ENCODE measurements around the gene SLC17A1. TPM values are rescaled to one million over a fixed set of nuclear protein-coding genes. Genes with fewer than 3 reads are reported as not detected.
A peak's percentile ranks its signal among the peaks of the same experiment; 100 is the strongest.

SLC17A1 gene
- total and polyA plus RNA-seq, 2 of the 13 experiments (the other 11 are each of a cell fraction or from before 2014, with no cell fraction given): 0.09 to 2.1 TPM

DNA sequence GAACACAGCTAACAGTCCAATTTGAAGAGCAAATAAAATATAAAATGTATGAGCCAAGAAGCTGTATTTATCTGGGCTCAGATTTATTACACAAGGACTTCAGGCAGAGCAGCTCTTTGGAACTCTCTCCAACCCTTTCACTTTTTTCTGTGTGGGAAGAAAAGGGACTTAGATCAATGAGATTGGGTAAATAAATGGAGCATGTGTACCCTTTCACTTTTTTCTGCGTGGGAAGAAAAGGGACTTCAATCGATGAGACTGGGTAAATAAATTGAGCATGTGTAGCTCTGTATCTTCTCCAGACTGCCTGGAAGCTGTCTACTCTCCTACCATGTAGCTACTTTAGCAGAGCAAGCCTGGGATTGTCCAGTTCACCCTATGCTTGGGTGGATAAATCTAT lies 31.5 kb upstream of the SLC17A1 start (continued):
- TF ChIP-seq ZNF350 (CRISPR knock-in tag; IDR thresholded peaks at IDR 0.05; ENCODE audit: borderline replicate concordance, low read depth) (no peak), POGZ (CRISPR knock-in tag; IDR thresholded peaks at IDR 0.05) (peak; percentile 61), ZNF850 (CRISPR knock-in tag; conservative IDR thresholded peaks at IDR 0.05) (no peak), JDP2 (CRISPR knock-in tag; IDR thresholded peaks at IDR 0.05; ENCODE audit: borderline replicate concordance) (no peak), BCL6 (CRISPR knock-in tag; IDR thresholded peaks at IDR 0.05) (peak; percentile 76), ZNF24 (IDR thresholded peaks at IDR 0.05) (no peak), ZSCAN31 (CRISPR knock-in tag; IDR thresholded peaks at IDR 0.05; ENCODE audit: low read depth) (no peak), SP4 (CRISPR knock-in tag; IDR thresholded peaks at IDR 0.05) (no peak), ETV5 (CRISPR knock-in tag; IDR thresholded peaks at IDR 0.05; ENCODE audit: borderline replicate concordance) (no peak; the same call in 1 of the 2 replicates), ZNF670 (CRISPR knock-in tag; IDR thresholded peaks at IDR 0.05; ENCODE audit: borderline replicate concordance) (peak; percentile 51; the same call in 1 of the 2 replicates), FOXK2 (IDR thresholded peaks at IDR 0.05) (no peak), ZNF232 (CRISPR knock-in tag; IDR thresholded peaks at IDR 0.05; ENCODE audit: borderline replicate concordance) (no peak), TGIF2 (CRISPR knock-in tag; IDR thresholded peaks at IDR 0.05) (no peak), SIX1 (CRISPR knock-in tag; IDR thresholded peaks at IDR 0.05; ENCODE audit: borderline replicate concordance) (no peak), MED13 (CRISPR knock-in tag; IDR thresholded peaks at IDR 0.05) (no peak), FOXK1 (CRISPR knock-in tag; IDR thresholded peaks at IDR 0.05; ENCODE audit: borderline replicate concordance, low read depth) (0 out of 2 replicates have a peak, but pooled peaks have one; percentile 36), KAT2B (IDR thresholded peaks at IDR 0.05; ENCODE audit: borderline replicate concordance, low read depth, low read length) (peak; percentile 52; the same call in 1 of the 2 replicates), HMG20A (CRISPR knock-in tag; IDR thresholded peaks at IDR 0.05; ENCODE audit: borderline replicate concordance) (peak; percentile 81; the same call in 1 of the 2 replicates), ZNF790 (CRISPR knock-in tag; IDR thresholded peaks at IDR 0.05; ENCODE audit: borderline replicate concordance) (no peak), CHCHD3 (CRISPR knock-in tag; IDR thresholded peaks at IDR 0.05) (no peak)
- TF ChIP-seq, protein P1, sequence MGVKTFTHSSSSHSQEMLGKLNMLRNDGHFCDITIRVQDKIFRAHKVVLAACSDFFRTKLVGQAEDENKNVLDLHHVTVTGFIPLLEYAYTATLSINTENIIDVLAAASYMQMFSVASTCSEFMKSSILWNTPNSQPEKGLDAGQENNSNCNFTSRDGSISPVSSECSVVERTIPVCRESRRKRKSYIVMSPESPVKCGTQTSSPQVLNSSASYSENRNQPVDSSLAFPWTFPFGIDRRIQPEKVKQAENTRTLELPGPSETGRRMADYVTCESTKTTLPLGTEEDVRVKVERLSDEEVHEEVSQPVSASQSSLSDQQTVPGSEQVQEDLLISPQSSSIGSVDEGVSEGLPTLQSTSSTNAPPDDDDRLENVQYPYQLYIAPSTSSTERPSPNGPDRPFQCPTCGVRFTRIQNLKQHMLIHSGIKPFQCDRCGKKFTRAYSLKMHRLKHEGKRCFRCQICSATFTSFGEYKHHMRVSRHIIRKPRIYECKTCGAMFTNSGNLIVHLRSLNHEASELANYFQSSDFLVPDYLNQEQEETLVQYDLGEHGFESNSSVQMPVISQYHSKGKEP (CRISPR knock-in tag; IDR thresholded peaks at IDR 0.05): no peak
- TF ChIP-seq, protein P2, sequence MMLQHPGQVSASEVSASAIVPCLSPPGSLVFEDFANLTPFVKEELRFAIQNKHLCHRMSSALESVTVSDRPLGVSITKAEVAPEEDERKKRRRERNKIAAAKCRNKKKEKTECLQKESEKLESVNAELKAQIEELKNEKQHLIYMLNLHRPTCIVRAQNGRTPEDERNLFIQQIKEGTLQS (CRISPR knock-in tag; IDR thresholded peaks at IDR 0.05): no peak
- TF ChIP-seq, protein P3, sequence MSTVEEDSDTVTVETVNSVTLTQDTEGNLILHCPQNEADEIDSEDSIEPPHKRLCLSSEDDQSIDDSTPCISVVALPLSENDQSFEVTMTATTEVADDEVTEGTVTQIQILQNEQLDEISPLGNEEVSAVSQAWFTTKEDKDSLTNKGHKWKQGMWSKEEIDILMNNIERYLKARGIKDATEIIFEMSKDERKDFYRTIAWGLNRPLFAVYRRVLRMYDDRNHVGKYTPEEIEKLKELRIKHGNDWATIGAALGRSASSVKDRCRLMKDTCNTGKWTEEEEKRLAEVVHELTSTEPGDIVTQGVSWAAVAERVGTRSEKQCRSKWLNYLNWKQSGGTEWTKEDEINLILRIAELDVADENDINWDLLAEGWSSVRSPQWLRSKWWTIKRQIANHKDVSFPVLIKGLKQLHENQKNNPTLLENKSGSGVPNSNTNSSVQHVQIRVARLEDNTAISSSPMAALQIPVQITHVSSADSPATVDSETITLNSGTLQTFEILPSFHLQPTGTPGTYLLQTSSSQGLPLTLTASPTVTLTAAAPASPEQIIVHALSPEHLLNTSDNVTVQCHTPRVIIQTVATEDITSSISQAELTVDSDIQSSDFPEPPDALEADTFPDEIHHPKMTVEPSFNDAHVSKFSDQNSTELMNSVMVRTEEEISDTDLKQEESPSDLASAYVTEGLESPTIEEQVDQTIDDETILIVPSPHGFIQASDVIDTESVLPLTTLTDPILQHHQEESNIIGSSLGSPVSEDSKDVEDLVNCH (CRISPR knock-in tag; IDR thresholded peaks at IDR 0.05): no peak
- TF ChIP-seq, protein P4, sequence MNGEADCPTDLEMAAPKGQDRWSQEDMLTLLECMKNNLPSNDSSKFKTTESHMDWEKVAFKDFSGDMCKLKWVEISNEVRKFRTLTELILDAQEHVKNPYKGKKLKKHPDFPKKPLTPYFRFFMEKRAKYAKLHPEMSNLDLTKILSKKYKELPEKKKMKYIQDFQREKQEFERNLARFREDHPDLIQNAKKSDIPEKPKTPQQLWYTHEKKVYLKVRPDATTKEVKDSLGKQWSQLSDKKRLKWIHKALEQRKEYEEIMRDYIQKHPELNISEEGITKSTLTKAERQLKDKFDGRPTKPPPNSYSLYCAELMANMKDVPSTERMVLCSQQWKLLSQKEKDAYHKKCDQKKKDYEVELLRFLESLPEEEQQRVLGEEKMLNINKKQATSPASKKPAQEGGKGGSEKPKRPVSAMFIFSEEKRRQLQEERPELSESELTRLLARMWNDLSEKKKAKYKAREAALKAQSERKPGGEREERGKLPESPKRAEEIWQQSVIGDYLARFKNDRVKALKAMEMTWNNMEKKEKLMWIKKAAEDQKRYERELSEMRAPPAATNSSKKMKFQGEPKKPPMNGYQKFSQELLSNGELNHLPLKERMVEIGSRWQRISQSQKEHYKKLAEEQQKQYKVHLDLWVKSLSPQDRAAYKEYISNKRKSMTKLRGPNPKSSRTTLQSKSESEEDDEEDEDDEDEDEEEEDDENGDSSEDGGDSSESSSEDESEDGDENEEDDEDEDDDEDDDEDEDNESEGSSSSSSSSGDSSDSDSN (CRISPR knock-in tag; IDR thresholded peaks at IDR 0.05): no peak
- TF ChIP-seq, protein P5, sequence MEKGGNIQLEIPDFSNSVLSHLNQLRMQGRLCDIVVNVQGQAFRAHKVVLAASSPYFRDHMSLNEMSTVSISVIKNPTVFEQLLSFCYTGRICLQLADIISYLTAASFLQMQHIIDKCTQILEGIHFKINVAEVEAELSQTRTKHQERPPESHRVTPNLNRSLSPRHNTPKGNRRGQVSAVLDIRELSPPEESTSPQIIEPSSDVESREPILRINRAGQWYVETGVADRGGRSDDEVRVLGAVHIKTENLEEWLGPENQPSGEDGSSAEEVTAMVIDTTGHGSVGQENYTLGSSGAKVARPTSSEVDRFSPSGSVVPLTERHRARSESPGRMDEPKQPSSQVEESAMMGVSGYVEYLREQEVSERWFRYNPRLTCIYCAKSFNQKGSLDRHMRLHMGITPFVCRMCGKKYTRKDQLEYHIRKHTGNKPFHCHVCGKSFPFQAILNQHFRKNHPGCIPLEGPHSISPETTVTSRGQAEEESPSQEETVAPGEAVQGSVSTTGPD (CRISPR knock-in tag; IDR thresholded peaks at IDR 0.05): no peak

Data from HepG2 (cell line).